Fibroblast of skin of back (primary cell): ENCODE data around the gene AHCTF1. TPM values are rescaled to one million over a fixed set of nuclear protein-coding genes. Genes with fewer than 3 reads are reported as not detected.

Experiments used
- DNase-seq: peaks from one replicate; pipeline ENCODE4 v3.0.0-alpha.2; 2013
- polyA plus RNA-seq, 2 experiments: library from polyadenylated mRNA; unstranded; fragments of 120-200 nt; gene quantifications; one replicate each; pipeline ENCODE4 v1.2.1, GENCODE V29; 2013; ENCODE audit not compliant: insufficient read length in 2 of 2

AHCTF1 gene, protein sequence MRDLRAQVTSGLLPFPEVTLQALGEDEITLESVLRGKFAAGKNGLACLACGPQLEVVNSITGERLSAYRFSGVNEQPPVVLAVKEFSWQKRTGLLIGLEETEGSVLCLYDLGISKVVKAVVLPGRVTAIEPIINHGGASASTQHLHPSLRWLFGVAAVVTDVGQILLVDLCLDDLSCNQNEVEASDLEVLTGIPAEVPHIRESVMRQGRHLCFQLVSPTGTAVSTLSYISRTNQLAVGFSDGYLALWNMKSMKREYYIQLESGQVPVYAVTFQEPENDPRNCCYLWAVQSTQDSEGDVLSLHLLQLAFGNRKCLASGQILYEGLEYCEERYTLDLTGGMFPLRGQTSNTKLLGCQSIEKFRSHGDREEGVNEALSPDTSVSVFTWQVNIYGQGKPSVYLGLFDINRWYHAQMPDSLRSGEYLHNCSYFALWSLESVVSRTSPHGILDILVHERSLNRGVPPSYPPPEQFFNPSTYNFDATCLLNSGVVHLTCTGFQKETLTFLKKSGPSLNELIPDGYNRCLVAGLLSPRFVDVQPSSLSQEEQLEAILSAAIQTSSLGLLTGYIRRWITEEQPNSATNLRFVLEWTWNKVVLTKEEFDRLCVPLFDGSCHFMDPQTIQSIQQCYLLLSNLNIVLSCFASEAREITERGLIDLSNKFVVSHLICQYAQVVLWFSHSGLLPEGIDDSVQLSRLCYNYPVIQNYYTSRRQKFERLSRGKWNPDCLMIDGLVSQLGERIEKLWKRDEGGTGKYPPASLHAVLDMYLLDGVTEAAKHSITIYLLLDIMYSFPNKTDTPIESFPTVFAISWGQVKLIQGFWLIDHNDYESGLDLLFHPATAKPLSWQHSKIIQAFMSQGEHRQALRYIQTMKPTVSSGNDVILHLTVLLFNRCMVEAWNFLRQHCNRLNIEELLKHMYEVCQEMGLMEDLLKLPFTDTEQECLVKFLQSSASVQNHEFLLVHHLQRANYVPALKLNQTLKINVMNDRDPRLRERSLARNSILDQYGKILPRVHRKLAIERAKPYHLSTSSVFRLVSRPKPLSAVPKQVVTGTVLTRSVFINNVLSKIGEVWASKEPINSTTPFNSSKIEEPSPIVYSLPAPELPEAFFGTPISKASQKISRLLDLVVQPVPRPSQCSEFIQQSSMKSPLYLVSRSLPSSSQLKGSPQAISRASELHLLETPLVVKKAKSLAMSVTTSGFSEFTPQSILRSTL (N-terminal part only)
- 41.9 TPM for polyA plus RNA-seq (2013, experiment 1 of 2; ENCODE audit: insufficient read length)
- 25.0 TPM for polyA plus RNA-seq (2013, experiment 2 of 2; ENCODE audit: insufficient read length)

DNA sequence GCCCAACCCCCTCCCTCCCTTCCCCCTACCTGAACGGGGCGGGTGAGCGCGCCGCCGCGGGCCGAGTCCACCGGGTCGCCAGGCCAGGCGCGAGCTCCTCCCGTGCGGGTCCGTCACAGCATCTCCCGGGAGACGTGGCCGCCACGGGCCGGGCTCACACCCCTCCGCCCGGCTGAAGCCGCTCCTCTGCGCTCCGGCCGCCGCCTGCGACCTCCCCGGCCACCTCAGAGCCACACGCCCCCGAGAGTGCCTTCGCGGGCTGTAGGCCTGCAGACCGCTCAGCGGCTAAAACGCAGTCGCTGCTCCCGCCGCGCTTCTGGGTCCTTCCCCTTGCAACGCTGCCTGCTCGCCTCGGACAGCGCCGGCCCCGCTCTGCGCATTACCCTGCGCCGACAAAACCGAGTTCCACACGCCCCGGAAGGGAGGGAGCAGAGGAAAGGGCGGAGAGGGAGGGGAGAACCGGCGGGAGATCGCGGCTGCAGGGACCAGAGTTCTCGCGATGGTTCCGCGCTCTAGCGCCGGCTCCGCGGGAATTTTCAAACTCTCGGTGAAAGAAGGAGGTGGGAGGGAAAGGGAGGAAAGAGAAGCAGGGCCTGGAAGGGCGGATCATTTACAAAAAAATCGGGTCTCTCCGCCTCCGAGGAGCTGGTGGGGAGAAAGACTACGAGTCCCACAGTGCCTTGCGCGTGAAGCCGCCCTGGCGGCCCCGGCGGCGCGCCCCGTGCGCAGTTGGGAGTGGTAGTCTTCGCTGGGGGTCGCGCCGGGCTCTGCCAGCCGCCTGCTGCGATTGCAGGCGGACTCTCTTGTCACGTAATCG lies at the start of gene AHCTF1:
Gene AHCTF1 (minus strand): TSS at position 400 of the 817 bp plus-strand sequence. CDS start 13,578 bp downstream, outside the sequence.
- DNase-seq, result peak; percentile 98

DNA sequence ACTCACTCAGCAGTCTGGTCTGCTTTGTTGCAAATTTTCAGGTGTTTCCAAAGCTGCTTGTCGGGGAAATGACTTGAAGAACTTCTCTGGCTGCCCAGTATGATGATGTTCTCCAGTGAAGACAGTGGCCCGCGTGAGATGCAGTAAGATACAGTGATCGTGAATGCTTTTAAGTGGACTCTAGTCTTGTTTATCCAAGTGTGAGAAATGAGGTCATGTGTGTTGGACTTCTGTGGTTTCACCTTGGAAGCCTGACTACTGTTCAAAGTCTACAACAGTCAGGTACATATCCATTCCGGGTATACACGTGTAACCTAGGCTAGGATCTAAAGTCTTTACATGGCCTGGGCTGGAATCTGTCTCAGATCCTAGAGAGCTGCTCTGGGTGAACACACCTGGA lies 47.0 kb upstream of the AHCTF1 start:
- no peak for DNase-seq

DNA sequence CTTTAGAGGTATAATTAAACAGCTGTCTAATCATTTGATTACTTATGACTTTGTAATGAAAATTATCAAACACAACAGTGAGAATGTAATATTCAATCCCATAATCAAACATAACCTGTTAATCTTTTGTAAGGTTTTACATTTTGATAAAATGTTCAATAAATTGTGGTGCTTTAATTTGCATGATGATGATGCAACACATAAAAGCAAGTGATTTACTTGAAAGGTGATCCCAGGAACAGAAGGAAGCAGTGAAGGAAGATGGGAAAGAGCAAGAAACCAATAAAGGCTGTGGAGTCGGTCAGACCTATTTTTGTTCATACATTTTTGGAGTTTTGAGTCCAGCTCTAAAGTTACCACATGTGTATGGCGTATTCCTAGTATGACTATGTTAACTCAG lies 46.5 kb upstream of the AHCTF1 start:
- no peak for DNase-seq

DNA sequence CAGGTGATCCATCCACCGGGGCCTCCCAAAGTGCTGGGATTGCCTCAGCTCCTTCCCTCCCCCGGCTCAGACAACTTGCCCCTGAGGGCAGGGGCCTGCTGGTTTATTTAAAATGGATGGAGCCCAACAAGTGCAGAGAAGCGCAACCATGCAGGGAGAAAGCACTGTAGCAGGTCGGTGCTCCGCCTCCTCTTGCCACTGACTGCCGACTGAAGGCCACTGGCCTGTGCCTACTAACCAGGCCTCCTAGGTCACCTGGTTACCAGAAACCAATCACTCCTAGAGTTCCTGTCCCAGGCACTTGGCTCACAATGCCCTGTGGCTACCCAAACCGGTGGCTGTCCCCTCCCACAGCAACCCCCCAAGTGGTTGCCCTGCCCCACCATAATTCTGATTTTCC lies 40.2 kb upstream of the AHCTF1 start:
- no peak for DNase-seq

DNA sequence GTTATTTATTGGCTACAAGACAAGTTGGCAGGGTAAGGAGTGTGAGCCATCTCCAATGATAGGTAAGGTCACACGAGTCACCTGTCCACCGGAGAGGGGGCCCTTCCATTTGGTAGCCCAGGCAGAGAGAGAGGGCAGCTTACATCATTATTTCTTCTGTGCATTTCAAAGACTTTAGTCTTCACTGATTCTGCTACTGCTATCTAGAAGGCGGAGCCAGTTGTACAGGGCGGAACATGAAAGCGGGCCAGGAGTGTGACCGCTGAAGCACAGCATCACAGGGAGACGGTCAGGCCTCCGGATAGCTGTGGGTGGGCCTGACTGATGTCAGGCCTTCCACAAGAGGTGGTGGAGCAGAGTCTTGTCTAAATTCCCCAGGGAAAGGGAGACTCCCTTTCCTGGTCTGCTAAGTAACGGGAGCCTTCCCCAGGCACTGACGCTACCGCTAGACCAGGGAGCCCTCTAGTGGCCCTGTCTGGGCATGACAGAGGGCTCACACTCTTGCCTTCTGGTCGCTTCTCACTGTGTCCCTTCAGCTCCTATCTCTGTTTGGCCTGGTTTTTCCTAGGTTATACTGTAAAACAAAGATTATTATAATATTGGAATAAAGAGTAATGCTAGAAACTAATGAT lies 39.5 kb upstream of the AHCTF1 start:
- peak; percentile 32 for DNase-seq

DNA sequence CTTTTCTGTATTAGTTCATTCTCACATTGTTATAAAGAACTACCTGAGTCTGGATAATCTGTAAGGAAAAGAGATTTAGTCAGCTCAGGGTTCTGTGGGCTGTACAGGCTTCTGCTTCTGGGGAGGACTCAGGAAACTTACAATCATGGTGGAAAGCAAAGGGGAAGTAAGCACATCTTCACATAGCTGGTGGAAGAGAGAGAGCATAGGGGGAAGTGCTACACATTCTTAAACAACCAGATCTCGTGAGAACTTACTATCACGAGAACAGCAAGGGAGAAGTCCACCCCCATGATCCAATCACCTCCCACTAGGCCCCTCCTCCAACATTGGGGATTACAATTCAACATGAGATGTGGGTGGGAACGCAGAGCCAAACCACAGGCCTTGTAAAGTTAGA lies 37.9 kb upstream of the AHCTF1 start:
- no peak for DNase-seq

DNA sequence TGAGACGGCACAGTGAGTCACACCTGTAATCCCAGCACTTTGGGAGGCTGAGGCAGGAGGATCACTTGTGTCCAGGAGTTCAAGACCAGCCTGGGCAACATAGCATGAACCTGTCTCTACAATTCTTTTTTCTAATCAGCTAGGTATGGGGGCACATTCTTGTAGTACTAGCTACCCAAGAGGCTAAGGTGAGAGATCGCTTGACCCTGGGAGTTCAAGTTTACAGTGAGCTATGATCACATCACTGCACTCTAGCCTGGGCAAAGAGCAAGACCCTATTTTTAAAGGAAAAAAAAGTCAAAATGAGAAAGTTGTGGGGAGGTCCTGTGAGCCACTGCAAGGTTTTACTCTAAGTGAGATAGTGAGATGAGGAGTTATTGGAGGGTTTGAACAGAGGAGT lies 34.8 kb upstream of the AHCTF1 start:
- no peak for DNase-seq

DNA sequence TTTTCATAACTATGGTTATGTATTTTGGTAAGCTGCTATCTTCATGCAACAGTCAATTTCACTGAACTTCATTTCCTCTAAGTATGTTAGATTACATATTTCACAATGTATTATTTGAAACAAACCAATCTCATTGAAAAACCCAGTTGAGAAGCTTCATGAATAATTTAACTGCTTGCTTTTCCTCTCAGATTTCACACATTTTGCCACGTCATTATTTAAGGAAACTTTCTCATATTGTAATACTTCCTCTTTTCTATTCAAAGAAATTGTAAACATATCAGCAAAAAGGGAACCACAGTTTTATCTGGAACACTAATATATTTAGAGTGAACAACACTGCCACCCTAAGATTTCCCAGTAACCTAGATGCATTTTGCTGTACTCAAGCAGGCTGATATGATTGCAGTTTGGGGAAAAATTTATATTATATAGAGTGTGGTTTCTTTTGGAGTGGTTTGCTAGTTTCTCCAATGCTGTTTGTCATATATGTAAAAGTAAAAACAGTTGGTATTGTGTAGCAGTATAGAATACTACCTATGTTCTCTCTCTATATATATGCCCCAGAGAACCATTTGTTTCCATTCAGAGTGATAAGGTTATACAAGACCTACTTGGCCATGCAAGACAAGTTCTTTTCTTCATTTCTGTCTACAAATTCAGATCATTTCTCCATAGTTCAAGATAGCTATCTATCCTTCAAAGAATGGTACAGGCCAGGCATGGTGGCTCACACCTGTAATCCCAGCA lies 28.4 kb upstream of the AHCTF1 start:
- no peak for DNase-seq

DNA sequence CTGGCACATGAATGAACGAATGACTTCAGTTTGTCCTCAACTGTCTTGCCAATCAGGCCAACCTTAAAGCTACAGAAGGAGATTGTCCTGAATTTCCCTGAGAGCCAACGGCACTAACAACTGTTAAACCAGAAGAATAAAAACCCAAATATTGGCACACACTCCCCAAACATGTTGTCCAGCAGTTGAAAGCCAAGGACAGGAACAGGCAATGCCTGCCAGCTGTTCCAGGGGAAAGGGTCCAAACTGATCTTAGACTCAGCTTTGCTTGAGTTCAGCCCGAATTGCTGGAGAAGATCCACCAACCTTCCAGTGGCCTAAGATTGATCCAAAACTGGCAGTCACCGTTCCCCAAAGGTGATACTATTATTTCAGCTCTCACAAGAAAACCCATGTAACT lies 22.4 kb upstream of the AHCTF1 start:
- no peak for DNase-seq

DNA sequence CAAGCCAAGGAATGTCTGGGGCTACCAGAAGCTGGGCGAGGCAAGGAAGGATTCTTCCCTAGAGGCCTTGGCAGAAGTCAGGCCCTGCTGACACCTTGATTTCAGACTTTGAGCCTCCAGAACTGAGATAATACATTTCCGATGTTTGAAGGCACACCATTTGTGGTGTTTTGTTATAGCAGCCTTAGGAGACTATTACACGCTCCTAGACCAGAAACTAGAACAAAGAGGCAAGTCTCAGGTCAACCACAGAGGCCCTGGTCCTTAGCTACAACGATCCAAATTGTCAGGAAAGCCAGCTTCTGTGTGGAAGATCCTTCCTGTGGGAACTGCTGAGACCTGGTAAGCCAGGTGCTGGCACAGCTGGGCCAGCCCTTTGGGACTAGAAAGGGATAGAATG lies 19.7 kb upstream of the AHCTF1 start:
- no peak for DNase-seq

DNA sequence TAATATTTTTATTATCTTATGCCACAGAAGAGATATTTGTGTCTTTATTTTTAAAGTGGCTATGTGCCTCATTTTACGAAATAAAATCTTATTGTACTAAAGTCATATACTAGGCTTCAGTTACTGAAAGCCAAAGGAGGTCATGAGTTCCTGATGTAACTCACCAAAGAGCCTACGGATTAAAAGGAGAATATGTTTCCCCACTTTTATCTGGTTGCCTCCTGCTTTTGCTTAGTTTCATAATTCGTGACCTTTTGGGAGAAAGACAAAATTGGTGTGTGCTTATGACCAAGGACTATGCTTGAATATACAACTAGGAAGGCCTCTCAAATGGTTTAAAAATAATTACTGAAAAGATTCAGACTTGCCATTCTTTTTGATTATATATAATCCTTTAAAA lies 18.2 kb upstream of the AHCTF1 start:
- DNase-seq, result no peak

DNA sequence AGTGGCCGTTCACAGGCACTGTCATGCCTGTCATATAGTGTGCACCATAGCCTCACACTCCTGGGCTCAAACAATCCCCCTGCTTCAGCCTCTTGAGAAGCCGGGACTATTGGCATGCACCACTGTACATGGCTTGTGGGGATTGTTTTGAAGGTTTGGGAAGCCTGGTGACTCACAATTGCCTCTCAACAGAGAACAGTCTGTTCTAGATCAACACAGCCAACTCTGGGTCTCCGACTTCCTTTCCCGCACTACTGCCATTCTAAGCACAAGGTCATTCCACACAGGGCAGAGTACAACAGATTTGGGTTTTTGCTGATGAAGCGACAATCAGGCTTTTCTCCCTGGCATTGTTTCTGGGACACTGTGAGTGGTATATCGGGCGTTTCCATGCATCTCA lies 15.5 kb upstream of the AHCTF1 start:
- peak; percentile 51 for DNase-seq

DNA sequence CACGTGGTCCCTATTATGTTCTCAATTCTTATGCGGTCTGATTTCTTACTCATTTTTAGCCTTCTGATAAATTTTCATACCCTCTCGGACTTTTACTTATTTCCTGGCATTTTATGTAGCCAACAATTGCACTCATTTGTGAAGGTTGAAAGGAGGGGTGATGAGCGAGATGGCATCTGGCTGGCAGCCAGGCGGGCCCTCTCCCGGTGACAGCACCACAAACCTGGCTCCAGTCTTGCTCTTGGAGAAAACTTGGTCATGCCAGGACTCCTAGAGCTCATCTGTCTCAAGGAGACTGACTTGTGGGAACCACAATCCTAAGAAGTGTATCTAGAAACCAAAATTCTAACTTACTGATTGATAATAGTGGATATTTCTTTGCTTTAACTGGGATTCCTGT lies 14.6 kb upstream of the AHCTF1 start:
- DNase-seq, result no peak

DNA sequence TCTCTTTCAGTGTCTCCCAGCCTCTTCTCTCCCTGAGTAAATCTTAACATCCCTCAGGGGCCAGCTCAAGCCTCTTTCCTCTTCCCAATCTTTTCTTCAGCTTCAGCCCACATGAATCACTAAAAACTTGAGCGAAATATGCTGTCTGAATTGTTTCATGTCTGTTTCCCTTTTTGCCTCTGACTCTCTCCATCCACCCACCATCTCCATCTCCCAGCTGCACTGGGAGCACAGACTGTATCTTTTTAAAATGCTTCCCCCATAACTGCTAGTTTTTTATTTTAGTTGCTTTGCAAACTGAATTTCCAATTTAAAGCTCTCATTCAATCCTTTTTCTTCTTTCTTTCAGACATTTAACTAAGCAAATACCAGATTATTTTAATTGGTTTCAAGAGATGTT lies 3.0 kb upstream of the AHCTF1 start:
- no peak for DNase-seq

DNA sequence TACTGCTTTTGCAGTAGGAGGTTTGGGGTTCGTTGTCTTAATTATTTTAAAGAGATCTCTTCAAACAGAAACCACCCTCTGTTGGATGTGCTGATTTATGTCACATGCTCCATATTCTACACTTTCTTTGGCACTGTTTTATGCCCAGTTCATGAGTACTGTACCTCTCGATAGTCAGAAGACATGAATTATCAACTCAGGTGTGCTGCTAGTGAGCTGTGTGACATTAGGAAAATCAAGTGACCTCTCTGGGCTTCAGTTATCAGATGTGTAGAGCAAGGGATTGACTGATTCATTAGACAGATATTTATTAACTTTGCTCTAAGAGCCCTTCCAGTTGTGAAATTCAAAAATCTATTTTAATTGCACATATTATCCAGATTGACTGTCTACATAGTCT lies 2.1 kb upstream of the AHCTF1 start:
- no peak for DNase-seq

DNA sequence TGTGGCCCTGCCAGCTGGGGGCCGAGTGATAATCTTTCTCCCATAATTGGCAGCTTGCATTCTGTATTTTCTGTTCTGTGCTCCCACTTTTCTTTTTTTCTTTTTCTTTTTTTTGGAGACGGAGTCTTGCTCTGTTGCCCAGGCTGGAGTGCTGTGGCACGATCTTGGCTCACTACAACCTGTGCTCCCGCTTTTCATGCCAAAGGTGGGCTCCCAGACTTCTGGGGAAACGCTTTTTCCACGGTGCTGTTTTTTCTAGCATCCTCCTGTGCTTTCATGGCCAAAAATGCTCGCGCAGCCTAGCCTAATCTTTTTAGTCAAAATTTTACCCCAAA lies 585 bp upstream of the AHCTF1 start:
- DNase-seq, result no peak

DNA sequence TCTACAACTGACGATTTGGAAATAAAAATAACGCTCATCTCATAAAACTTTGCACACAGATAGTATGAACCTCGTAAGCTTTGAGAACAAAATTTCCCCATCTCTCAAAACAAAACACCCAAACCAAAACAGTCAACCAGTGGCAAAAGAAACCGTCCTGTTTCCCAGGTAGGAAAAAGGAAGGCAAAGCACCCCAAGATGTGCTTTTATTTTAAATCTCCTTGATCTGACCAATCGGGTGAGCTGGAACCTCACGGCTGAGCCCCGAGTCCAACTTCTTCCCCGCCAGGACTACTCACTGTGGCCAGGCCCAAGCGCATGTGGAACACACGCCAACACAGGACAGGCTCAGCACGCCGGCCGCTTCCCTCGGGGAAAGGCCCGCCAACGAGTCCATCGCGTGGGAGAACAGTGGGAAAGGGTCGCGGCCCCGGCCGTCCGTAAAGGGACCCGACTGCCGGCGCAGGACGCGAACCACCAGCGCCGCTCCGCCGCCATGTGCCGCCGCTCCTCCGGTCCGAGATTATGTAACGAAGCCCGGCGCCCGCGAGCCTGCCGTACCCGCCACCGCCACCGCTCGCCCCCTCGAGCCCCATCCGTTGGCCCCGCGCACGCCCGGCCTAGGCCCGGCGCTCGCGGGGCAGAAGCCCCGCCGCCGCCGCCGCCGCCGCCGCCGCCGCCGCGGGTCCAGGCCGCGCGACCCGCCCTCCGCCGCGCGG lies 759 bp downstream of the AHCTF1 start:
- DNase-seq, result peak; percentile 54

DNA sequence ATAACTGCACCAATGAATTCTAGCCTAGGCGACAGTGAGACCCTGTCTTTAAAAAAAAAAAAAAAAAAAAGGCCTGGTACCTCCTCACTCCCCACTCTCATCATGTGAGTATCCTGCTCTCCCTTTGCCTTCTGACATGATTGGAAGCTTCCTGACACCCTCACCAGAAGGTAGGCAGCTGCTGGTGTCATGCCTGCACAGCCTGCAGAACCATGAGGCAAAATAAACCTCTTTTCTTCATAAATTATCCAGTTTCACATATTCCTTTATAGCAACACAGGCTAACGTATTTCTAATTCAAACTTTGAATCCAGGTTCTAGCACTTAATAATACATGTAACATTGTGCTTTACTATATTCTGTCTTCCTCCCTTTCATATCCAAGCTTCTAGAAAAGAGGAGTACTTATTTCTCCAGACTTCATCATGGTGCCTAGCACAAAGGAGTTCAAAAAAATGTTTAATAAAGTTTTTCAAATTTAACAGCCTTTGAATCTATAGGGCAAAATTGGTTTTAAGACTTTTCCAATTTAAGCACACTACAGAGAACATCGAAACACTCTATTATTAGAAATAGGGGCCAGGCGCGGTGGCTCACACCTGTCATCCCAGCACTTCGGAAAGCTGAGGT lies 5.6 kb downstream of the AHCTF1 start:
- DNase-seq, result no peak

DNA sequence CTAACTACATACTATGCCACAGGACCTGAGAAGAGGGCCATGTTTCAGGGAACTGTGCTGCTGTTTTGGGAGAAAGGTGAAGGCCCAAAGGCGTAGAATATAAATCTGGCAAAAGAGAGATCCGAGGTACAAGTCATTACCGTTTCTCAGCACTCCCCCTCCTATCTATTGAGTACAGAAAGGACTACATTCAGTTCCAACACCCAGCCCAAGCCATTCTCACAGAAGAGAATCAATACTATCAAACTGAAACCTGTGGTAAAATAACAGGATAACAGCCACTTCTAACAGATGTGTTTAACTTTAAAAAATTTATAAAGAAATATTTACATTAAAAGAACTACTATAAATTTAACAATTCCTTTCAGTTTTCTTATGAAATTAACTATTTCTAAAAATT lies 7.8 kb downstream of the AHCTF1 start:
- DNase-seq, result no peak

DNA sequence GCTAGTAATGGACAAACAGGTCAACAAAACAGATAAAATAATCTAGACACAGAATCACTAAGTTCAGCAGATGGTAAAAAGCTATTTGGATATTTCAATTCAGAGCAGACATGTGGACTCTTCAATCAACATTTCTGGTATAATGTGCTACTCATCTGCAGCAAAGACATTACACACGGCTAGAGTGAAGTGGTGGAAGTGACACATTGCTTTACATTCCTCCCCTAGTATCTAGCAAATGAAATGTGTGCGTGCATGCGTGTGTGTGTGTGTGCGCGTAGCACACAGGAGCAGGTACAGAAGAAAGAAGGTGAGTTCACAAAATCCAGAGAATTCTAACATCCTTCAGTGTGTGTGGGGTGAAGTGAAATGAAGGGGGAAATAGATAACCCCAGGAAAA lies 8.3 kb downstream of the AHCTF1 start:
- no peak for DNase-seq
